HFFc6 (cell line): ENCODE data around the gene C1orf21. TPM values are rescaled to one million over a fixed set of nuclear protein-coding genes. Genes with fewer than 3 reads are reported as not detected.

Experiments
- DNase-seq: peaks from one replicate; pipeline ENCODE4 v3.0.0-alpha.2; 2018
- H3K27ac Mint-ChIP-seq: 2 replicates; pipeline ENCODE4 v1.8.0; 2020; ENCODE audit warnings: mild to moderate bottlenecking, mixed read lengths
- H3K27me3 Mint-ChIP-seq: 2 replicates; pipeline ENCODE4 v1.8.0; 2021; ENCODE audit warnings: mild to moderate bottlenecking, moderate library complexity, mixed read lengths; ENCODE audit not compliant: insufficient read depth
- H3K36me3 Mint-ChIP-seq: 2 replicates; pipeline ENCODE4 v1.8.0; 2021; ENCODE audit warnings: low read depth, mixed read lengths
- H3K4me1 Mint-ChIP-seq: 2 replicates; pipeline ENCODE4 v1.8.0; 2020; ENCODE audit warnings: low read depth, mixed read lengths
- H3K4me3 Mint-ChIP-seq: 2 replicates; pipeline ENCODE4 v1.8.0; 2020; ENCODE audit warnings: mild to moderate bottlenecking, moderate library complexity, mixed read lengths
- H3K9me3 Mint-ChIP-seq: 2 replicates; pipeline ENCODE4 v1.8.0; 2020; ENCODE audit warnings: mild to moderate bottlenecking, mixed read lengths
- total RNA-seq, 6 experiments: library from RNA; stranded (reverse); fragmentation: NEBNext Ultra II Directional; extraction: Animal tissue kit (Norgen Biotek cat#: 25700); gene quantifications; 2 replicates in 1 of 6; 3 replicates in 5 of 6; pipeline ENCODE4 v1.2.3, GENCODE V29; 2021
- TF ChIP-seq, protein P1 (sequence below): fragments of 200-600 bp; sonication (generic); IDR thresholded peaks from 2 replicates; pipeline ENCODE4 v1.5.0; 2021; ENCODE audit warnings: antibody characterized with exemption, mild to moderate bottlenecking

C1orf21 gene
- total RNA-seq, 6 experiments from 2014 or later, result 4.0 to 10.2 (median 8.5) TPM

- Mint-ChIP-seq H3K4me3 (no peak overlapping the region), H3K36me3 (no peaks in the 10 kb centered on the region), H3K4me1 (peaks cover 24% of the 10 kb centered on the region), H3K27ac (no peak overlapping the region), H3K27me3 (peaks cover 3% of the 10 kb centered on the region), H3K9me3 (no peaks in the 10 kb centered on the region)
- no peak for DNase-seq
- TF ChIP-seq, protein P1, sequence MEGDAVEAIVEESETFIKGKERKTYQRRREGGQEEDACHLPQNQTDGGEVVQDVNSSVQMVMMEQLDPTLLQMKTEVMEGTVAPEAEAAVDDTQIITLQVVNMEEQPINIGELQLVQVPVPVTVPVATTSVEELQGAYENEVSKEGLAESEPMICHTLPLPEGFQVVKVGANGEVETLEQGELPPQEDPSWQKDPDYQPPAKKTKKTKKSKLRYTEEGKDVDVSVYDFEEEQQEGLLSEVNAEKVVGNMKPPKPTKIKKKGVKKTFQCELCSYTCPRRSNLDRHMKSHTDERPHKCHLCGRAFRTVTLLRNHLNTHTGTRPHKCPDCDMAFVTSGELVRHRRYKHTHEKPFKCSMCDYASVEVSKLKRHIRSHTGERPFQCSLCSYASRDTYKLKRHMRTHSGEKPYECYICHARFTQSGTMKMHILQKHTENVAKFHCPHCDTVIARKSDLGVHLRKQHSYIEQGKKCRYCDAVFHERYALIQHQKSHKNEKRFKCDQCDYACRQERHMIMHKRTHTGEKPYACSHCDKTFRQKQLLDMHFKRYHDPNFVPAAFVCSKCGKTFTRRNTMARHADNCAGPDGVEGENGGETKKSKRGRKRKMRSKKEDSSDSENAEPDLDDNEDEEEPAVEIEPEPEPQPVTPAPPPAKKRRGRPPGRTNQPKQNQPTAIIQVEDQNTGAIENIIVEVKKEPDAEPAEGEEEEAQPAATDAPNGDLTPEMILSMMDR, result no peak
These were observed 238.4 kb downstream of the C1orf21 start for GRCh38 chr1:184625271-184625670.

DNA sequence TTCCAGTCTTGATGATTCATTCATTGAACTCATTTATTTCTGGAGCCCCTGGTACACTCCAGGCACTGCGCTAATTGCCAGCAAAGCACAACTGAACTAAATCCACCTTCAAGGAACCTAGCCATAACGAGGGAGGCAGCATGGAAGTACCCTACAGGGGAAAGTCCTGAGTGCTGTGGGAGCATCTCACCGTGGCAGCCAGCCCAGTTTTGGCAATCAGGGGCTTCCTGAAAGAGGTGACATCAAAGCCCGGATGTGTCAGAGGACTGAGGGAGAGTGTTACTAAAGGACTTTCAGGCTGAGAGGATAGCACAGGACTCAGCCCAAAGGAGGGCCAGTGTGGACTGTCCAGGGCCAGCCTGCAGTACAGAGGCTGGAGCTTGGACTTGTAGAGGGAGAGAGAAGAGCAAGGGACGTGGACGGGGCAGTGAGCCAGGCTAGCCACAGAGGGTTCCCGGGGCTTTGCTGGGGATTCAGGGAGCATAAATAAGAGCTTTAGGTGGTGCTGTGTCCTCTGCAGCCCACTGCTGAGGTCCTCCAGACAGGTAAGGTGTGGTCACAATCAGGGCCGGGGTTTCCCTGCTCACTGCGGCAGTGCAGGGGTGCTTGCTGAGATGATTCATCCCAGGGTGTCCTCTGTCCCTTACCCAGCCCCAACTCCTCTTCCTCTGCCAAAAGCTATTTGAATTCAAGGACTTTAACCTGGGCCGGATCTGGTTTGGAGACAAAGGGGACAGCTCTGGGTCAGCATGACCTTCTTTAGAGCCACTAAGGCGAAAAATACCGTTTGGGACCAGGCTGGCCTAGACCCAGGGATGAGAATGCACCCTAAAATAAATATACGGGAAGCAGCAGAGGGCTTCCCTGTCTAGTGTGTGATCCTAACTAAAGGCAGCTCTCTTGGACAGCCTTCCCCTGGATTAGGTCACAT is 239.5 kb downstream of the C1orf21 start:
- H3K27me3 Mint-ChIP-seq, result peaks cover 4% of the 10 kb centered on the region
- TF ChIP-seq, protein P1, result no peak
- no peaks in the 10 kb centered on the region for H3K36me3 Mint-ChIP-seq
- no peaks in the 10 kb centered on the region for H3K9me3 Mint-ChIP-seq
- H3K4me3 Mint-ChIP-seq, result no peak overlapping the region
- DNase-seq, result no peak
- no peak overlapping the region for H3K27ac Mint-ChIP-seq
- H3K4me1 Mint-ChIP-seq, result peaks cover 22% of the 10 kb centered on the region

- Mint-ChIP-seq H3K4me1 (peaks cover 16% of the 10 kb centered on the region), H3K27ac (no peak overlapping the region), H3K4me3 (no peak overlapping the region), H3K9me3 (no peaks in the 10 kb centered on the region), H3K27me3 (peaks cover 4% of the 10 kb centered on the region), H3K36me3 (no peaks in the 10 kb centered on the region)
- no peak for DNase-seq
- TF ChIP-seq, protein P1, result no peak
These were observed 240.1 kb downstream of the C1orf21 start for GRCh38 chr1:184627007-184627341.

DNA sequence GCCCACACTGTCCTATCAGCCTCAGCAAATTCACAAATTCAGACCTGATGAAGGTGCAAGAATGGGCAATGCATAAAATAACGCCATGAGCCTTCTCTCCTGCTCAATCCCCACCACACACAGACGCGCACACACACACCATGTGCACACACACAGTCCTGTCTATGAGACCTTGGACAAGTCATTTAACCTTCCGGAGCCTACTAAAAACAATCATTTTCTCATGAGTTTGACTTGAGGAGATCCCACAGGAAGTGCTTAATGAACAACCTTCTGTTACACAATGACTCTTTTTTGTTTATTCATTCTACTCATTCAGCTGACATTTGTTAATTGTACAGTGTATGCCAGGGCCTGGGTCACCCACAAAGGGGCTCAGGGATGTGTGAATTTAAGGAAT is 242.4 kb downstream of the C1orf21 start:
- Mint-ChIP-seq H3K4me3 (no peak overlapping the region), H3K27ac (no peak overlapping the region), H3K4me1 (peaks cover 3% of the 10 kb centered on the region; the same call in 1 of the 2 replicates), H3K27me3 (peaks cover 9% of the 10 kb centered on the region), H3K36me3 (no peaks in the 10 kb centered on the region), H3K9me3 (no peaks in the 10 kb centered on the region)
- DNase-seq, result no peak
- TF ChIP-seq, protein P1, result no peak

DNA sequence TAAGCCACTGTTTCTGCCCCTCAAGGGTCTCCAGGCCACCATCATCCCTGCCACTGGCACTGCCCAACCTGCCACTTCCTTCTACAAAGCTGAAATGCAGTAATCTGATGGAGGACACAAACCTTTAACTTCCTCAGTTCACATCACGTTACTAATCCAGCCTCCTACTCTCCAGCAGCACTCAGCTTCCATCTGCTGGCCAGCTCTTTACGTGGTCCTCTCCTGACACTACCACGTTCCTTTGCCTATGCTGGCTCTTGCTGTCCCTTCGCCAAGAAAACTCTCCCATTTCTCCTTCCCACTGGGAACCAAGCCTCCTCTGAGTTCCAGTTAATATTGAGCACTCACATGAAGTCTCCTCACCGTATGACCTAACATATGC is 243.8 kb downstream of the C1orf21 start:
- DNase-seq, result no peak
- Mint-ChIP-seq H3K36me3 (no peaks in the 10 kb centered on the region), H3K27ac (no peak overlapping the region), H3K4me1 (no peaks in the 10 kb centered on the region), H3K27me3 (peaks cover 10% of the 10 kb centered on the region), H3K9me3 (no peaks in the 10 kb centered on the region), H3K4me3 (no peak overlapping the region)
- TF ChIP-seq, protein P1, result no peak
